ENCODE results near the gene CORO1C.
"Not testable (repeated sequence)": the region's sequence is repeated elsewhere in the genome, so short reads cannot be mapped to it uniquely, and the experiment has no call there.

Gene CORO1C

DNA sequence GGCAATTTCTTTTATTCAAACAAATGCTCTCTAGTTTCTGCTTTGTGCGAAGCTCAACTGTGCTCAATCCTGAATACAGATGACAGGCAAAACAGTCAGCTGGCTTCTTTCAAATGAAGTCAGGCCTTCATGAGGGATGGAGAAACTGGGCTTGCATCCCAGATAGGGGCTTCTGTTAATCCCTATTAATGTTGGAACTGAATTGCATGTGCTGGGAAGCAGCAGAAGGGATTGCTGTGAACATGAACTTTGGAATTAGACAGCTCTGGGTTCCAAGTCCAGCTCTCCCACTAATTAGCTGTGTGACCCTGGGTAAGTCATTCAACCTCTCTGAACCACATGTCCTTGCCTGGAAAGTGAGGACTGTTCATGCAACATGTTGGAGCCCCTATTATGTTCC is 21.1 kb upstream of the CORO1C start:
- TF ChIP-seq, protein P1, sequence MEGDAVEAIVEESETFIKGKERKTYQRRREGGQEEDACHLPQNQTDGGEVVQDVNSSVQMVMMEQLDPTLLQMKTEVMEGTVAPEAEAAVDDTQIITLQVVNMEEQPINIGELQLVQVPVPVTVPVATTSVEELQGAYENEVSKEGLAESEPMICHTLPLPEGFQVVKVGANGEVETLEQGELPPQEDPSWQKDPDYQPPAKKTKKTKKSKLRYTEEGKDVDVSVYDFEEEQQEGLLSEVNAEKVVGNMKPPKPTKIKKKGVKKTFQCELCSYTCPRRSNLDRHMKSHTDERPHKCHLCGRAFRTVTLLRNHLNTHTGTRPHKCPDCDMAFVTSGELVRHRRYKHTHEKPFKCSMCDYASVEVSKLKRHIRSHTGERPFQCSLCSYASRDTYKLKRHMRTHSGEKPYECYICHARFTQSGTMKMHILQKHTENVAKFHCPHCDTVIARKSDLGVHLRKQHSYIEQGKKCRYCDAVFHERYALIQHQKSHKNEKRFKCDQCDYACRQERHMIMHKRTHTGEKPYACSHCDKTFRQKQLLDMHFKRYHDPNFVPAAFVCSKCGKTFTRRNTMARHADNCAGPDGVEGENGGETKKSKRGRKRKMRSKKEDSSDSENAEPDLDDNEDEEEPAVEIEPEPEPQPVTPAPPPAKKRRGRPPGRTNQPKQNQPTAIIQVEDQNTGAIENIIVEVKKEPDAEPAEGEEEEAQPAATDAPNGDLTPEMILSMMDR (IDR thresholded peaks at IDR 0.05; ENCODE audit: control insufficient read depth, extremely low read depth, insufficient read depth): no peak
- H3K4me3 ChIP-seq (ENCODE audit: low read depth, low read length): no peak overlapping the region
- DNase-seq (ENCODE audit: low read depth): no peak

DNA sequence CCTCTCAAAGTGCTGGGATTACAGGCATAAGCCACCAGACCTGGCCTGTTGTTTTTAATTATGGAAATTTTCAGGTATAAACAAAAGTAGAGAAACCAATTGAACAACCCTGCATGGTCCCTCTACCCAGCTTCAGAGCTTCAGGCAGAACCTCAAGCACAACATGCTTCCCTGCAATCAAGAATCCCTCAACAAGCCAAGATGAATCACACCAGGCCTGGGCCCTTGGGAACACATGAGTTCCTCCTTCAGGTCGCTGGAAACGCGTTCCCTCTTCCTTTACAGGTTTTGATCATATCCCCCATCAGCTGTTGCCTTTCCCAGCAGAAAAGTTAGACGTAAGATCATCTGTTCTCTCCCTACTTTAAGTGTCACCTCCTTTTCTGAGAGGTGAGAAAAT is 20.5 kb upstream of the CORO1C start:
- DNase-seq (ENCODE audit: low read depth): no peak
- TF ChIP-seq, protein P1 (IDR thresholded peaks at IDR 0.05; ENCODE audit: control insufficient read depth, extremely low read depth, insufficient read depth): no peak
- no peak overlapping the region for H3K4me3 ChIP-seq (ENCODE audit: low read depth, low read length)

DNA sequence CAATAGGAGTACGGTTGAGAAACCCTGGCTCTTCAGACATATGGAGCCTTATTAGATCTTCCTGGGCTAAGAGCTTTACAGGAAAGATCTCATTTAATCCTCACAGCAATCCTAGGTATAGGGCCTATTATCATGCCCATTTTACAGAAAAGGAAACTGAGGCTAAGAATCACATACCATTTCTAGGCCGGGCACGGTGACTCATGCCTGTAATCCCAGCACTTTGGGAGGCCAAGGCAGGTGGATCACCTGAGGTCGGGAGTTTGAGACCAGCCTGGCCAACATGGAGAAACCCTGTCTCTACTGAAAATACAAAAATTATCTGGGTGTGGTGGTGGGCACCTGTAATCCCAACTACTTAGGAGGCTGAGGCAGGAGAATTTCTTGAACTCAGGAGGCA is 19.7 kb upstream of the CORO1C start:
- H3K4me3 ChIP-seq (ENCODE audit: low read depth, low read length); DNase-seq (ENCODE audit: low read depth): not testable (repeated sequence)

GRCh38 chr12:108750526-108750925 is 19.2 kb upstream of the CORO1C start:
- TF ChIP-seq, protein P1 (IDR thresholded peaks at IDR 0.05; ENCODE audit: control insufficient read depth, extremely low read depth, insufficient read depth): no peak
- DNase-seq (ENCODE audit: low read depth): no peak
- H3K4me3 ChIP-seq (ENCODE audit: low read depth, low read length): no peak overlapping the region

- no peak overlapping the region for H3K4me3 ChIP-seq (ENCODE audit: low read depth, low read length)
- DNase-seq (ENCODE audit: low read depth): no peak
- TF ChIP-seq, protein P1 (IDR thresholded peaks at IDR 0.05; ENCODE audit: control insufficient read depth, extremely low read depth, insufficient read depth): no peak
These were observed 16.2 kb upstream of the CORO1C start for GRCh38 chr12:108747563-108747962.

DNA sequence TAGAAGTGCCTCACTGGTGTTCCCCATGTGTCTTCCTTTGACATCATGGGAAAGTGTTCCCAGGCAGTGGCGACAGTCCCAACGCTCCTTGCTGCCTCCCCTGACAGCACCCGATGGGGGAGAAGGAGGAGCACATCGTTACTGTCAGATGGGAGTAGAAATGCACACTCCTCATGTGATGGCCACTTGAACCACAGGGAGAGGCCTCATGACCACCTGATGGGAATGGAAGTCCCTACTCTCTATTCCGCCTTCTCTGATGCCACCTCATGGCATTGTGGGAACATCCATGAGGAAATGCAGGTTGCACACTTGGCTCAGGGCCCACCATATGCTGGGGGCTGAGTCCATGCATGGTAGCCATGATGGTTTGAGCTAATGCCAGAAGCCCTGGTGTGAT is 14.3 kb upstream of the CORO1C start:
- TF ChIP-seq, protein P1 (IDR thresholded peaks at IDR 0.05; ENCODE audit: control insufficient read depth, extremely low read depth, insufficient read depth): no peak
- no peak for DNase-seq (ENCODE audit: low read depth)
- H3K4me3 ChIP-seq (ENCODE audit: low read depth, low read length): no peak overlapping the region

- no peak for DNase-seq (ENCODE audit: low read depth)
- TF ChIP-seq, protein P1 (IDR thresholded peaks at IDR 0.05; ENCODE audit: control insufficient read depth, extremely low read depth, insufficient read depth): no peak
These were observed 12.9 kb upstream of the CORO1C start for GRCh38 chr12:108744021-108744897.

More at GRCh38 chr12:108744021-108744897, 12.9 kb upstream of the CORO1C start:
- H3K4me3 ChIP-seq (ENCODE audit: low read depth, low read length): no peak overlapping the region

Measured in LNCaP clone FGC (cell line).